ENCODE results near the gene FAM120B. TPM values are rescaled to one million over a fixed set of nuclear protein-coding genes. Genes with fewer than 3 reads are reported as not detected.

The FAM120B gene
- total and polyA plus RNA-seq, 2 experiments from 2014 or later: 7.2 to 16.7 TPM

- Histone ChIP-seq H3K27me3 (ENCODE audit: insufficient read depth) (no peaks in the 10 kb centered on the region), H3K79me2 (replicated peaks; ENCODE audit: insufficient read depth) (no peaks in the 10 kb centered on the region), H2AFZ (no peak overlapping the region; the same call in 1 of the 2 replicates), H3K4me1 (ENCODE audit: insufficient read depth) (no peaks in the 10 kb centered on the region), H3K4me2 (no peak overlapping the region), H3K9me2 (ENCODE audit: insufficient read depth) (no peaks in the 10 kb centered on the region), H3K4me3 (no peak overlapping the region), H3F3A (replicated peaks; ENCODE audit: low read depth) (no peaks in the 10 kb centered on the region), H4K20me1 (replicated peaks; ENCODE audit: insufficient read depth) (no peaks in the 10 kb centered on the region), H3K27ac (ENCODE audit: low read depth) (no peak overlapping the region), H3K36me3 (ENCODE audit: insufficient read depth) (no peaks in the 10 kb centered on the region)
- no peaks in the 10 kb centered on the region; the same call in 2 of the 3 replicates for H3K36me3 Mint-ChIP-seq (ENCODE audit: low read depth)
- no peaks in the 10 kb centered on the region; the same call in 2 of the 3 replicates for H3K9me3 Mint-ChIP-seq
- no peak overlapping the region for H3K4me3 Mint-ChIP-seq
- TF ChIP-seq REST (IDR thresholded peaks at IDR 0.05; ENCODE audit: unreplicated experiment): no peak
- no peak for TF ChIP-seq CREB1 (CRISPR knock-in tag; IDR thresholded peaks at IDR 0.05; ENCODE audit: low read depth)
- no peak for TF ChIP-seq STAT1 (IDR thresholded peaks at IDR 0.05; ENCODE audit: unreplicated experiment)
- no peak for TF ChIP-seq NANOG (IDR thresholded peaks at IDR 0.05; ENCODE audit: borderline replicate concordance)
- TF ChIP-seq ETS1 (IDR thresholded peaks at IDR 0.05): no peak
- TF ChIP-seq ZNF114 (CRISPR knock-in tag; IDR thresholded peaks at IDR 0.05): no peak
- no peak for TF ChIP-seq EZH2phosphoT487 (IDR thresholded peaks at IDR 0.05; ENCODE audit: unreplicated experiment)
- TF ChIP-seq CTCF (conservative IDR thresholded peaks at IDR 0.05; ENCODE audit: low read depth in 2 of 2): no peak
- no peak for TF ChIP-seq ZNF462 (CRISPR knock-in tag; IDR thresholded peaks at IDR 0.05)
- no peak for TF ChIP-seq POLR2AphosphoS5 (IDR thresholded peaks at IDR 0.05; ENCODE audit: low read depth)
- TF ChIP-seq JUNB (IDR thresholded peaks at IDR 0.05; ENCODE audit: unreplicated experiment): no peak
- no peak for TF ChIP-seq EZH2 (IDR thresholded peaks at IDR 0.05; ENCODE audit: low read depth, unreplicated experiment)
- no peak for TF ChIP-seq ZNF331 (CRISPR knock-in tag; IDR thresholded peaks at IDR 0.05; ENCODE audit: low read depth)
- no peak for DNase-seq (ENCODE audit: low spot score)
- peaks cover 13% of the 10 kb centered on the region for H3K27me3 Mint-ChIP-seq (ENCODE audit: insufficient read depth, low read depth, poor library complexity)
- ATAC-seq: no peak
- no peak overlapping the region for H3K27ac Mint-ChIP-seq
- peaks cover 28% of the 10 kb centered on the region for H3K4me1 Mint-ChIP-seq
Measured at GRCh38 chr6:170269846-170270541, 36.6 kb upstream of the FAM120B start.

All from GM23338 (cell line).